Sigmoid colon (tissue), 7 donors: ENCODE data around the gene APLP2. TPM values are rescaled to one million over a fixed set of nuclear protein-coding genes. Genes with fewer than 3 reads are reported as not detected.

Experiments used
- DNase-seq: peaks from one replicate; pipeline ENCODE4 v3.0.0-alpha.2; 2019
- H3K27ac ChIP-seq, 4 donors: fragments of 200-600 bp; sonication (generic); one replicate each; pipeline ENCODE4 v1.5.1; 2016 to 2019; ENCODE audit warnings: mild to moderate bottlenecking in 1 of 4
- H3K27me3 ChIP-seq, 3 donors: fragments of 200-600 bp; sonication (generic); one replicate each; pipeline ENCODE4 v1.5.1; 2019; ENCODE audit warnings: mild to moderate bottlenecking in 1 of 3
- H3K36me3 ChIP-seq, 4 donors: fragments of 200-600 bp; sonication (generic); one replicate each; pipeline ENCODE4 v1.5.1; 2016 to 2019
- H3K4me1 ChIP-seq, 4 donors: fragments of 200-600 bp; sonication (generic); one replicate each; pipeline ENCODE4 v1.5.1; 2017 to 2019
- H3K4me3 ChIP-seq, 4 donors: fragments of 200-600 bp; sonication (generic); one replicate each; pipeline ENCODE4 v1.5.1; 2017 to 2019; ENCODE audit warnings: mild to moderate bottlenecking in 2 of 4, moderate library complexity in 1 of 4
- H3K9me3 ChIP-seq, 4 donors: fragments of 200-600 bp in 3 of 4; sonication (generic) in 3 of 4; one replicate each; pipeline versions ENCODE4 v1.5.1 to v1.6.1; 2013 to 2019
- EP300 ChIP-seq, 4 donors: sonication (generic); formaldehyde crosslinking; IDR thresholded peaks; one replicate each; pipeline ENCODE4 v1.6.1; 2017; ENCODE audit warnings: antibody characterized with exemption in 4 of 4
- POLR2A ChIP-seq, 2 donors: fragments of 450-650 bp; IDR thresholded peaks; one replicate each; pipeline ENCODE4 v1.6.1; 2016; ENCODE audit warnings: antibody characterized with exemption in 2 of 2, mild to moderate bottlenecking in 2 of 2, moderate library complexity in 2 of 2
- POLR2AphosphoS5 ChIP-seq, 4 donors: sonication (generic); formaldehyde crosslinking; IDR thresholded peaks; one replicate each; pipeline ENCODE4 v1.6.1; 2017; ENCODE audit warnings: antibody characterized with exemption in 4 of 4
- WGBS, 2 donors: extraction: QIAGEN DNeasy Blood & Tissue Kit; methylation state at CpG; one replicate each; pipeline ENCODE4 v1.1.7; 2013; 5-methylcytosine and 5-hydroxymethylcytosine counted together
- intact Hi-C: fragments of 100-400 bp; cut with DNase I; formaldehyde crosslinking; loops from one replicate; pipeline ENCODE4 v1.15.1; 2023
- polyA plus RNA-seq, 3 donors: library from polyadenylated mRNA; stranded (reverse); fragments of 200-250 nt; gene quantifications; one replicate each; pipeline ENCODE4 v1.2.3, GENCODE V29; 2013
- total RNA-seq, 4 donors: library from RNA; depleted of rRNA; stranded (reverse); fragments of >200 nt; gene quantifications; one replicate each; pipeline ENCODE4 v1.1.0, GENCODE V29; 2016
- TF ChIP-seq, protein P1 (sequence below), 4 experiments: fragments of 450-650 bp in 3 of 4; fragments of 200-600 bp in 1 of 4; IDR thresholded peaks; one replicate each; pipeline ENCODE4 v1.5.1; 2016 to 2019; ENCODE audit warnings: antibody characterized with exemption in 4 of 4, mild to moderate bottlenecking in 3 of 4, moderate library complexity in 2 of 4
- donor health status: healthy with polysubstance abuse.
- donor health status: Bipolar disorder and iron deficiency.
- donor health status: healthy.

Gene APLP2
- total and polyA plus RNA-seq, 7 donors: 39.0 to 276 (median 247) TPM

- intact Hi-C loops: loop anchor here (10.0 kb wide), 1 partner anchor 327 kb away; no protein-coding TSS in a partner anchor
- H3K36me3 ChIP-seq: no peaks in the 10 kb centered on the region
- peaks cover 0 to 18% (median 6%) of the 10 kb centered on the region in 4 donors for H3K4me1 ChIP-seq
- H3K4me3 ChIP-seq: no peak overlapping the region
- DNase-seq: no peak
- WGBS, 2 donors: 73 to 78% methylated on average over 6 of the region's 6 CpGs
- no peak overlapping the region for H3K27ac ChIP-seq
- TF ChIP-seq, protein P1, sequence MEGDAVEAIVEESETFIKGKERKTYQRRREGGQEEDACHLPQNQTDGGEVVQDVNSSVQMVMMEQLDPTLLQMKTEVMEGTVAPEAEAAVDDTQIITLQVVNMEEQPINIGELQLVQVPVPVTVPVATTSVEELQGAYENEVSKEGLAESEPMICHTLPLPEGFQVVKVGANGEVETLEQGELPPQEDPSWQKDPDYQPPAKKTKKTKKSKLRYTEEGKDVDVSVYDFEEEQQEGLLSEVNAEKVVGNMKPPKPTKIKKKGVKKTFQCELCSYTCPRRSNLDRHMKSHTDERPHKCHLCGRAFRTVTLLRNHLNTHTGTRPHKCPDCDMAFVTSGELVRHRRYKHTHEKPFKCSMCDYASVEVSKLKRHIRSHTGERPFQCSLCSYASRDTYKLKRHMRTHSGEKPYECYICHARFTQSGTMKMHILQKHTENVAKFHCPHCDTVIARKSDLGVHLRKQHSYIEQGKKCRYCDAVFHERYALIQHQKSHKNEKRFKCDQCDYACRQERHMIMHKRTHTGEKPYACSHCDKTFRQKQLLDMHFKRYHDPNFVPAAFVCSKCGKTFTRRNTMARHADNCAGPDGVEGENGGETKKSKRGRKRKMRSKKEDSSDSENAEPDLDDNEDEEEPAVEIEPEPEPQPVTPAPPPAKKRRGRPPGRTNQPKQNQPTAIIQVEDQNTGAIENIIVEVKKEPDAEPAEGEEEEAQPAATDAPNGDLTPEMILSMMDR (IDR thresholded peaks at IDR 0.05): no peak
- TF ChIP-seq POLR2AphosphoS5 (IDR thresholded peaks at IDR 0.05) (no peak), EP300 (IDR thresholded peaks at IDR 0.05) (no peak), POLR2A (IDR thresholded peaks at IDR 0.05) (no peak)
- H3K27me3 ChIP-seq: no peaks in the 10 kb centered on the region
- no peaks in the 10 kb centered on the region for H3K9me3 ChIP-seq
These were observed 8.4 kb downstream of the APLP2 start for GRCh38 chr11:130078080-130078479.

DNA sequence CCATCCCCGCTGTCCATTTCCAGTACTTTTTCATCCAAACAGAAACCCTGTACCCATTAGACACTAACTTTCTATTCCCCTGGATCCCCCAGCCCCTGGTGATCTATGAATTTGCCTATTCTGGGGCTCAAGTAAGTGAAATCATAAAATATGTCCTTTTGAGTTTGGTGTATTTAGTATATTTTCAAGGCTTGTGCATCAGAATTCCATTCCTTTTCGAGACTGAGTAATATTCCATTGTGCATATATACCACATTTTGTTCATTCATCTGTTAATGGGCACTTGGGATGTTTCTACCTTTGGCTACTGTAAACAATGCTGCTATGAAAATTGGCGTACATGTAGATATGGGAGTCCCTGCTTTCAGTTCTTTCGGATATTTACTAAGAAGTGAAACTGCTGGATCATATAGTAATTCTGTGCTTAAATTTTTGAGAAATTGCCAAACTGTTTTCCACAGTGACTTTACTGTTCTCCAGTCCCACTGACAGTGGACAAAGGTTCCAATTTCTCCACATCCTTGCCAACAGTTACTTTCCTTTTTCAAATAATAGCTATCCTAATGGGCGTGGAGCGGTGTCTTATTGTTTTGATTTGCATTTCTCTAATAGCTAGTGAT lies 16.1 kb downstream of the APLP2 start:
- Histone ChIP-seq H3K27me3 (no peaks in the 10 kb centered on the region), H3K4me1 (peaks cover 0 to 19% (median 17%) of the 10 kb centered on the region in 4 donors), H3K36me3 (no peaks in the 10 kb centered on the region), H3K9me3 (no peaks in the 10 kb centered on the region), H3K4me3 (no peak overlapping the region), H3K27ac (no peak overlapping the region)
- no peak for DNase-seq
- intact Hi-C loops: no loop called here
- 91 to 92% methylated on average over 6 of the region's 6 CpGs for WGBS, 2 donors
- TF ChIP-seq POLR2AphosphoS5 (IDR thresholded peaks at IDR 0.05): no peak
- TF ChIP-seq POLR2A (IDR thresholded peaks at IDR 0.05): no peak
- TF ChIP-seq, protein P1 (IDR thresholded peaks at IDR 0.05): no peak
- TF ChIP-seq EP300 (IDR thresholded peaks at IDR 0.05): no peak

DNA sequence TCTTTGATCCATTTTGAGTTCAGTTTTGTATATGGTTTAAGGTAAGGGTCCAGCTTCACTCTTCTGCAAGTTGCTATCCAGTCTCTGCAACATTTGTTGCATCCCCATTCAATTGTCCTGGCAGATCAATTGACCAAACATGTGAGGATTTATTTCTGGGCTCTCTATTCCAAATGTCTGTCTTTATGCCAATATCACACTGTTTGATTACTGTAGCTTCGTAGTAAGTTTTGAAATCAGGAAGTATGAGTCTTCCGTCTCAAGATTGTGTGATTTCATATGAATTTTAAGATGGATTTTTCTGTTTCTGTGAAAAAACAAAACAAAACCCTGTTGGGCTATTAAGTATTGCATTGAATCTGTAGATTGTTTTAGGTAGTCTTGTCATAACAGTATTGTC lies 17.0 kb downstream of the APLP2 start:
- intact Hi-C loops: no loop called here
- DNase-seq: no peak
- Histone ChIP-seq H3K27ac (no peak overlapping the region), H3K4me1 (peaks cover 0 to 19% (median 17%) of the 10 kb centered on the region in 4 donors), H3K4me3 (no peak overlapping the region), H3K9me3 (no peaks in the 10 kb centered on the region), H3K27me3 (no peaks in the 10 kb centered on the region), H3K36me3 (no peaks in the 10 kb centered on the region)
- TF ChIP-seq POLR2A (IDR thresholded peaks at IDR 0.05): no peak
- TF ChIP-seq, protein P1 (IDR thresholded peaks at IDR 0.05): no peak
- no peak for TF ChIP-seq POLR2AphosphoS5 (IDR thresholded peaks at IDR 0.05)
- TF ChIP-seq EP300 (IDR thresholded peaks at IDR 0.05): no peak
- WGBS, 2 donors: 69 to 75% methylated on average over 2 of the region's 2 CpGs

- peaks cover 0 to 19% (median 17%) of the 10 kb centered on the region in 4 donors for H3K4me1 ChIP-seq
- no peak for DNase-seq
- H3K36me3 ChIP-seq: no peaks in the 10 kb centered on the region
- intact Hi-C loops: no loop called here
- H3K4me3 ChIP-seq: no peak overlapping the region
- H3K27me3 ChIP-seq: no peaks in the 10 kb centered on the region
- TF ChIP-seq POLR2AphosphoS5 (IDR thresholded peaks at IDR 0.05) (no peak), POLR2A (IDR thresholded peaks at IDR 0.05) (no peak), EP300 (IDR thresholded peaks at IDR 0.05) (no peak)
- TF ChIP-seq, protein P1 (IDR thresholded peaks at IDR 0.05): no peak
- H3K9me3 ChIP-seq: no peaks in the 10 kb centered on the region
- no peak overlapping the region for H3K27ac ChIP-seq
- WGBS, 2 donors: 73% methylated on average over 7 of the region's 7 CpGs
These were observed 17.7 kb downstream of the APLP2 start for GRCh38 chr11:130087294-130087926.
